HG03139 (cell line): ENCODE measurements around the gene TMEM143.
A peak's percentile ranks its signal among the peaks of the same experiment; 100 is the strongest.
"Not testable (repeated sequence)": the region's sequence is repeated elsewhere in the genome, so short reads cannot be mapped to it uniquely, and the experiment has no call there.

ENCODE experiments used
- ATAC-seq: cut with Tn5 transposase; IDR thresholded peaks from one replicate; pipeline ENCODE4 v1.9.1; 2021; ENCODE audit not compliant: unreplicated experiment

Gene TMEM143

GRCh38 chr19:48391100-48392005, 27.6 kb upstream of the TMEM143 start, which contains the start of gene KDELR1:
KDELR1 (minus strand) TSS chr19:48391551; CDS start chr19:48391358, 193 bp downstream.
- ATAC-seq, result no peak

GRCh38 chr19:48390188-48391099, 26.7 kb upstream of the TMEM143 start:
- ATAC-seq, result no peak

- ATAC-seq, result no peak
Observed at GRCh38 chr19:48386981-48387380, 23.2 kb upstream of the TMEM143 start.

- ATAC-seq, result no peak
Observed at GRCh38 chr19:48385461-48386087, 21.8 kb upstream of the TMEM143 start.

DNA sequence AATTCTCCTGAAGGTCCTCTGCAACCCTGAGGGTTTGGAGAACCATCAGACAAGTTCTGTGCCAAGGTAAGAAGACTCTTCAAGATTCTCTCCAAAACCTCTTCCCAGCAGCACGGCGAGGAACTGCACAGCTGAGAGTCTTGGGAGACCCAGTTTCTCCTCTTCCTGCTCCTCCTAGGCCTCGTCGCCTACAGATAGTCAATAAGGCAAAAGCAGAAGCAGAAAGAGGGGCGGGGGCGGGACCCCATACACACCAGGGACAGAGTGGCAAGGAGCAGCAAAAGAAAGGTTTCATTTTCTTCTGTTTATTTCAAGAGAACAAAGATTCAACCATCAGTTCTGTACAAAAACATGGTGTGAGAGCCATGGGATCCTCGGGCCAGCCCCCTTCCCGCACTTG, 18.5 kb upstream of the TMEM143 start:
- no peak for ATAC-seq

DNA sequence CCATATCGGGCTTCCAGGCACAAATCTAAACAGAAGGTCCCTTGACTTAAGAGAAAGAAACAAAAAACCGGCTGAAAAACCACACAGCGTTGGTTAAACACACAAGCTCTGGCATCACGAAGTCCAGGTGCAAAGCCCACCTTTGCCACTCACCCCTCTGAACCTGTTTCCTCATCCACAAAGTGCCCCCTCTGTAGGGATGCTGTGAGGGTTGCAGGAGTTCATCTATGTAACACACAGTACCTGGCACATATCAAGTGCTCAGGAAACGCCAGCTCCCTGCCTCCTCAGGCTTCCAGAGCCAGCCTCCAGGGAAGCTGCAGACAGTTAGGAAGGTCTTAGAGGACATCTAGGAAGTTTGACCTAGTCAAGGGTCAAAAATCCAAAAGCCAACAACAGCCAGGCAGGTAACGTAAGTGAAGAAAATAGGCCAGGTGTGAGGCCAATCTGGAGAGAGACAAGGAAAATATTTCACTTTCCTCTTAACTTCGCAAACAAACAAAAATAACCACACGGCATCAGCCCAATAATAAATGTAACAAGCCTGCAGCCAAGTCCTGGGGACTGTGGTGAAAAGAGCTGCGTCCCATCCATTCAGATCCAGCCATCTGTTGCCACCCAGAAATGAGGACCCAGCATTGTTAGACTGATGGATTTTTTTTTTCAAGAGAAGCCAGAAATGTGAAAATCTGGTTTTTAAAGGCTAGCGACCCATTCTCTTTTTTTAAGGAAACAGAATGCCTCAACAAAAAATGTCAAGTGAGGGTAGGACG, 17.6 kb upstream of the TMEM143 start:
- no peak for ATAC-seq

- ATAC-seq, result no peak
Observed at GRCh38 chr19:48379058-48379457, 15.3 kb upstream of the TMEM143 start.

DNA sequence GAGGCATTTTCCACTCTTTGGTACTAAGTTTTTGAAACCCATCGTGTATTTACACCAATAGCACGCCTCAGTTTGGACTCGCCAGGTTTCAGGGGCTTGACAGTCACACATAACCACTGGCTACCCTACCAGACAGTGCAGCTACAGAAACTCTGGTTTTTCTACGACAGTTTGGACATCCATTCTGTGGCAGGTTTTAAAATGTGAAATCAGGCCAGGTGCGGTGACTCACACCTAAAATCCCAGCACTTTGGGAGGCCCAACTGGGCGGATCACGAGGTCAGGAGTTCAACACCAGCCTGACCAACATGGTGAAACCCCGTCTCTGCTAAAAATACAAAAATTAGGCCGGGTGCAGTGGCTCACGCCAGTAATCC, 14.4 kb upstream of the TMEM143 start:
- ATAC-seq, result no peak

DNA sequence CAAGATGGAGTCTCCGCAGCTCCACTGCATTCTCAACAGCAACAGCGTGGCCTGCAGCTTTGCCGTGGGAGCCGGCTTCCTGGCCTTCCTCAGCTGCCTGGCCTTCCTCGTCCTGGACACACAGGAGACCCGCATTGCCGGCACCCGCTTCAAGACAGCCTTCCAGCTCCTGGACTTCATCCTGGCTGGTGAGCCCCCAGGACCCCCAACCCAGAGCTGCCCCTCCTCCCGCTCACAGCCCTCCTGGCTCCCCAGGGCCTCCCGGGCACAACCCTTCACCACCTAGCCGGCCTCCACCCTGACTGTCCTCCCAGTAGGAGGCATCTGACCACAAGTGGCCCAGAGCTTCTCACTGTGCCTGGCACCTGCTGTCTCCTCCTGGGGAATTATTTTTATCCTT, 9.8 kb upstream of the TMEM143 start:
- ATAC-seq, result no peak

DNA sequence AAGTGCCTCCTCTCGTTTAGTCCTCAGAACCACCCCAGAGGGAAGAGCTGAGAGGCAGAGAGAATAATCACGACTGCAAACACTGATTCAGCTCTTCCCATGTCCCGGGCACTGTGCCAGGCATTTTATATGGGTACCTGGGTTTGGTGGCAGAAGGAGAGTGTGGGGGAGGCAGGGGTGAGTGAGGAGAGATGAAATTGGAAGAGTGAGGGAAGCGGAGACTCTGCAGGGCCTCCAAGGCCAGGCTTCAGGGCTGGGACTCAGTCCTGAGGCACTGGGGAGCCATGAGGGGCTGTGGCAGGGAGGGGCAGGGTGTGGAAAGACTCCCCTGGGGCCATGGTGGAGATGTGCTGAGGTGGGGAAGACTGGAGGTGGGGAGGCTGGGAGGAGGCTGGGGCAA, 9.2 kb upstream of the TMEM143 start:
- ATAC-seq, result no peak

GRCh38 chr19:48371771-48372170, 8.0 kb upstream of the TMEM143 start:
- not testable (repeated sequence) for ATAC-seq

DNA sequence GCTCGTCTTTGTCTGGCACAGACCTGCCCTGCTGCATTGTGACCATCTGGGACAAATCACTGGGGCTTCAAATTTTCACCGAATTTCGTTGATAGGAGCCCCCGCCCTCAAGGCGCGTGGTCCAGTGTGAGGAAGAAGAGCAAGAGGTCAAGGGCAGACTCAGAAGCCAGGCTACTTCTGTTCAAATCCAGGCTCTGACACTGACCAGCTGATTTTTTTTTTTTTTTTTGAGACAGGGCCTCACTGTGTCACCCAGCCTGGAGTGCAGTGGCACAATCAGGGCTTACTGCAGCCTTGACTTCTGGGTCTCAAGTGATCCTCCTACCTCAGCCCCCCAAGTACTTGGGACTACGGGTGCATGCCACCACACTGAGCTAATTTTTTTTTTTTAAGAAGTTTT, 7.6 kb upstream of the TMEM143 start:
- no peak for ATAC-seq

- ATAC-seq, result no peak
Observed at GRCh38 chr19:48370955-48371354, 7.2 kb upstream of the TMEM143 start.

GRCh38 chr19:48368936-48369335, 5.2 kb upstream of the TMEM143 start:
- no peak for ATAC-seq

GRCh38 chr19:48367855-48368254, 4.1 kb upstream of the TMEM143 start:
- ATAC-seq, result no peak

DNA sequence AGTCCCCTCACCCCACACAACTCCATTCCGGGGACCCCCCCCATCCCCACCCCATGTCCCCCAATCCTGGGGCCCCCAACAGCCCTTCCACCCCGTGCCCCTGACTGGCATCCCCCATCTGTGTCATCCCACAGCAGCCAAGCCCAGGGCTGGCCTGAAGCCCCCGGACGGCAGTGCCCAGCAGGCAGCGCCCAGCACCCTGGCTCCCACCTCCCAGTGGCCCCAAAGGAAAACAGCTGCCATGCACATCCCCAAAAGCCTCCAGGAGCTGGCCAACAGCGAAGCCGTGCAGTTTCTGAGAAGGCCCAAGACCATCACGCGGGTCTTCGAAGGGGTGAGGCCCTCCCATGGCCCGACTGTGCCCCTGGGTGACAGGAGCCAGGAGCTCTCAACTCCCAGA, 1.9 kb upstream of the TMEM143 start:
- no peak for ATAC-seq

DNA sequence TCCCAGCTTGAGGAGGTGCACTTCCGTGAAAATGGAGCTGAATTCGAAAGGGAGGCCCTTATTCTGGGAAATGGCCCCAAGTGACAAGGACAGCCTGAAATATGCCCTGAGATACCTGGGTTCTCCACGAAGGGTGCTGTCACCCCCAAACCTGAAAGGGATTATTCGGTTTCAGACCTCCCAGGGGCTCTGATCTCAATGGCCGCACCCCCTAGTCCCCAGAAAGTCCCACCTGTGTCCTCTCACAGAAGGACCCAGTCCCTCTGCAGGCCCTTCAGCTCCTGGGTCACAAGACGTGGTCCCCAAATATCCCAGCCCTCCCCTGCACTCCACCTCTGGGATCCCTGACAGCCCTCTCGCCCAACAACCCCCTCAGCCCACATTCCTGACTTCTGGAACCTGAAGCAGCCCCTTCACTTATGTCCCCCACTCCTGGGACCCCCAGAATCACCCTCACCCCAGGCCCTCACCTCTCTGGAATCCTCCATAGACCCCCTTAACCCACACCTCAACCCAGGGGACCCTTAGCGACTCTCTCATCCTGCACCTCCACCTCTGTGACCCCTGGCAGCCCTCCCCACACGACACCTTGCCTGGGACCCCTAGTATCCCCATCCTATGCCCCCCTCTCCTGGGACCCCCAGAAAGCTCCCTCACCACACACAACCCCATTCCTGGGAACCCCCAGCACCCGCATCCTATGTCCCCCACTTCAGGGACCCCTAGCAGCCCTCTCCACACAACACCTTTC, 1.0 kb upstream of the TMEM143 start:
- ATAC-seq, result no peak

GRCh38 chr19:48363500-48363809, 285 bp downstream of the TMEM143 start:
- no peak for ATAC-seq

DNA sequence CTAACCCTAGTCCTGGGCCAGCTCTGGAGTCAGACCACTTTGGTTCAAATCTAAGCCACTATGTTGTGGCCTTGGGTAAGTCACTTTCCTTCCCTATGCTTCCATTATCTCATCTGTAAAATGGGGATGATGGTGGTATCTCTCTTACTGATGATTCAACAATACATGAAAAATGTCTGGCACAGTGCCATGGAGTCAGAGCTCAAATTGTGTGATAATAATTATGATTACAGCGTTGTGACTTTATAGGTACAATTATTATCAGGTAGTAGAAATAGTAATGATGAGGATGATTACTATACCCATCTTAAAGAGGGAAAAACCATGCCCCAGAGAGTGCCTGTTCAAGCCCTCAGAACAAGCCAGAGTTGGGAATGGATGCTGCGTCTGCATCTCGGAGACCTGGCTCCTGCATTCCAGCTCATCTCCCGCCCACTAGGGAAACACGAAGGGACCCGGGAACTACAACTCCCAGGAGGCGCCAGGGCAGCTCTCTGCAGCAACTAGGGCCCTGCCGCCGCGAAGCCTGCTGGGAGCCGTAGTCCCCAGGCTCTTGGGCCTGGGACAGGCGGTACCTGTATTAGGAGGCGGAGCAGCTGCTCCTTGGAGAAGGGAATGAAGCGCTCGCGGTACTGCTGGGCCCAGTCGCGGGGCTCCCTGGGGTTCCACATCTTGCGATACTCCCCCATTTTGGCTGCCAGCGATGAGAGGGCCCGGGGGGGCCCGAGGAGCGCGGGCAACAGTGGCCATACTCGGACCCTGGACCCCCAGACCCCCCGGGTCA, 832 bp downstream of the TMEM143 start:
- ATAC-seq, result peak; percentile 42
